GM21423 (cell line): ENCODE data around the gene SMS.

Experiments
- ATAC-seq: cut with Tn5 transposase; IDR thresholded peaks from one replicate; pipeline ENCODE4 v1.9.1; 2021; ENCODE audit warnings: mild to moderate bottlenecking, moderate library complexity; ENCODE audit not compliant: unreplicated experiment

Gene SMS

GRCh38 chrX:21975242-21975641 is 34.7 kb downstream of the SMS start:
- ATAC-seq: no peak

GRCh38 chrX:21975812-21976211 is 35.3 kb downstream of the SMS start:
- no peak for ATAC-seq

DNA sequence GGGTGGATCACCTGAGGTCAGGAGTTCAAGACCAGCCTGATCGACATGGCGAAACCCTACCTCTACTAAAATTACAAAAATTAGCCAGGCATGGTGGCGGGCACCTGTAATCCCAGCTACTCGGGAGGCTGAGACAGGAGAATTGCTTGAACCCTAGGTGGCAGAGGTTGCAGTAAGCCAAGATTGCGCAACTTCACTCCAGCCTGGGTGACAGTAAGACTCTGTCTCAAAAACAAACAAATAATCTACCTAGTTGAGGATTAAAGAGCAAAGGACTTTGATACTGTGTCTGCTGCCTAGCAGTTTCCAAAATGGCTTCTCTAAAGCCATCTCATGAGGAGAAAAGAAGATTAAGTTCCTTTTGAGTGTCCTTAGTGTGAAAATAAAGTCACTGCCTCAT is 37.8 kb downstream of the SMS start:
- ATAC-seq: no peak

GRCh38 chrX:21982311-21982710 is 41.8 kb downstream of the SMS start:
- no peak for ATAC-seq

- peak; percentile 80 for ATAC-seq
These were observed 44.8 kb downstream of the SMS start for GRCh38 chrX:21985332-21985777.

DNA sequence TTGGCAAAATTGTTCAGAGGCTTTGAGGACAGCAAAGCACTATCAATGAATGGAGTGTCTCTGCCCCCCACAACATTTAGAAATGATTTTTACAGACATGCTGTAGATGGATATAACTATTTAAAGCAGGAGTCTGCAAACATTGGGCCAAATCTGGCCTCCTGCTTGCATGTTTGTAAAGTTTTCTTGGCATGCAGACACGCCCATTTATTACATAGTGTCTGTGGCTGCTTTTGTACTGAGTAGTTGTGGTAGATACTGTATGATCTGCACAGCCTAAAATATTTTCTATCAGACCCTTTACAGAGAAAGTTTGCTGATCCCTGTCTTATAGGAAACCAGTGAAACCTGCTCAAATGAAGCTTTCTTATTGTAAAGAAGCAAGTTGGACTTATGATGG is 46.1 kb downstream of the SMS start:
- ATAC-seq: no peak

DNA sequence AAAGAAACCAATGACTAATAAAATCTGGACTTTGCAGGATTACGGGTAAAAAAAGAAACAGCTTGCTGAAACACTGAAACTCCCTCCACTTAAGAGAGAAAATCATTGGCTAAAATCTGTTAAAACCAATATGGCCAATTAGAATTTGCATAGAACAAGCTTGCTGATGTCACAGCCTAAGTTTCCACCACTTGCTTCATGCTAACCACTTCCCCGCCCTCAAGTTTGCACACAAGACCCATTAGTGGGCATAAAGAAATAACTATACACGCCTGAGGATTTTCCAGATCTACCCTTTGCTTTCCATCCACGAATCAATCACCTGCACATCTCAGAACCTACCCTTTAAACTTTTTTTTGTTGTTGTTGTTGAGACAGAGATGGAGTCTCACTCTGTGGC is 48.9 kb downstream of the SMS start:
- ATAC-seq: peak; percentile 38

DNA sequence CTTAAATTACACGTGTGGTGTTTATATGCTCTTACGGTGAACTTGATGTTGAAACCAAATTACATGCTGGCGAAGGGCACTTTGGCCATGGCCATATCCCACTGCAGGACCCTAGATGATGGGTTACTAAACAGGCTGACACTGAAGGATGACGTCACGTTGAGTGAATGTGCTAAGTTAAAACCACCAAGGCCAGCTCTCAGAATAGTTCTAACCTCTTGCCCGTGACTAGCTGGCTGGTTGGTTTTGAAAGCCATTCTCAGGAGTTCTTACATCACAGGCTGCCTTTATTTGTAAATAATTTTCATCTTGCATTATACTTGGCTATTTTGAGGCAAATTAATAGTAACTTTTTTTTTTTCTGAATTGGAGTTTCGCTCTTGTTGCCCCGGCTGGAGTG is 50.3 kb downstream of the SMS start:
- no peak for ATAC-seq

DNA sequence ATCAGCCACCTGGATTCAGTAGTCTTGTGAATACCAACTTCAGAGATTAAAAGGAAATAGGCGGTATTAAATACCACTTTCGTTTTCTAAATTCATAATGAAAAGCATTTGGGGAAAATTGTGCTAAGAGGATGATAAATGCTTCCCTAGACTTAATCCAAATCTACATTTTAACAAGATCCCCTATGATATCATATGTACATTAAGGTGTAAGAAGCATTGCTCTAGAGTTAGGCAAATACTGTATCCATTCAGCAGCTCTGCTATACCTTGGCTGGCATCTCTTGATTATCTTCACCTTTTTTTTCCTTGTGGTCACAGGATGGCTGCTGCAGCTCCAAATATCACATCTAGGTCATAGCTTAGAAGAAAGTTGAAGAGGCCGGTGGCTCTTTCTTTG is 51.0 kb downstream of the SMS start:
- ATAC-seq: no peak

- ATAC-seq: peak; percentile 76
These were observed 52.8 kb downstream of the SMS start for GRCh38 chrX:21993265-21993664.

GRCh38 chrX:21996872-21997455 is 56.5 kb downstream of the SMS start:
- no peak for ATAC-seq

DNA sequence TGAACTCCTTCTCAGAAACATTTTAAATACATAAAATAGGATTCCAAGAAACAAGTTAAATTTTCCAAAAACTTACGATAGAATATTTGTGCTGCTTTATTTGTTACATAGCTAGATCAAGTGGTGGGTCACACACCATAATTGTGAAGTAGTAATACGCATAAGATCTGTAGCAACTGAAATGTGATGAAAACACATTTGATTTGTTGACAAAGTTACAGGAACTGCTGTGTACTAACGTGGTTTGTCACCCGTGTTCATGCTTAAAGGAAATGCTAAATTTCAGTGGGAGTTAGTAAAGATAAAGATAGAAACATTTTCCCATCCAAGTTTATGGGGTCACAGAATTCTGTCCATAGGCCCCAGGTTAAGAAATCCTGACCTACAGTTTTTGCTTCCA is 57.5 kb downstream of the SMS start:
- ATAC-seq: no peak

GRCh38 chrX:22004866-22005265 is 64.4 kb downstream of the SMS start:
- no peak for ATAC-seq

GRCh38 chrX:22012051-22012450 is 71.5 kb downstream of the SMS start:
- no peak for ATAC-seq

DNA sequence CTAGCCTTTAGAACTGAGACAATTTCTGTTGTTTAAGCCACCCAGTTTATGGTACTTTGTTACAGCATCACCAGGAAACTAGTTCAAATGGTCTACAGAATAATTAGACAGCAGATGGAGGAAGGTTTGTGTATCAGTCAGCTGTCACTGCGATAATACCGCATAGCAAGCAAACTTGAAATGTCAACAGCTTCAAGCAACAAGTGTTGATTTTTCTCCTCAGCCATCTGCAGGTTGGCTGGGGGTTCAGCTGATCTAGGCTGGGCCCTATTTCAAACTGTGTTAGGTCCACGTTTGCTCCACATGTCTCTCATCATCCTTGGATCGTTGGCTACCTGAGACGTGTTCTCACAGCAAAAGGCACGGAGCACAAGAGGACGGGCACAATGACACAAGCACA is 72.4 kb downstream of the SMS start:
- ATAC-seq: no peak

DNA sequence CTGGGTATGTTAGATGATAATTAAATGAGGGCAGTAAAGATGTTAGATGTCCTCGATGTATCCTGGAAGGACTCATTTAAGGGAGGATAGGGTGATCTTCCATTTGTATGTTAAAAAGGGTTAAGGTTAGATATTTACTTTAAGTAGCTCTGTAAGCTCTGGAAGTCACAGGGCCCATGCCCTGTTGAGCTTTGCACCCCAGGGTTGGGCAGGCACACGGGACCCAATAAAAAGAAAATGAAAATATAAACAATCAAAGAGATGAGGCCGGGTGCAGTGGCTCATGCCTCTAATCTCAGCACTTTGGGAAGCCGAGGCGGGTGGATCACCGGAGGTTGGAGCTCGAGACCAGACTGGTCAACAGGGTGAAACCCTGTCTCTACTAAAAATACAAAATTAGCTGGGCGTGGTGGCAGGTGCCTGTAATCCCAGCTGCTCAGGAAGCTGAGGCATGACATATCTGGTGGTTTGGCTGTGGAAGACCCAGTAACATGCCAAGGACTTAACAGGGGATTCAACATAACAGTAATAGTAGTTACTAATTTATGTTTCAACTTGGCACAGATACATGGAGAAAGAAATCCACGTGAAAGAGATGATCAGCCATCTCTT is 74.7 kb downstream of the SMS start:
- no peak for ATAC-seq

DNA sequence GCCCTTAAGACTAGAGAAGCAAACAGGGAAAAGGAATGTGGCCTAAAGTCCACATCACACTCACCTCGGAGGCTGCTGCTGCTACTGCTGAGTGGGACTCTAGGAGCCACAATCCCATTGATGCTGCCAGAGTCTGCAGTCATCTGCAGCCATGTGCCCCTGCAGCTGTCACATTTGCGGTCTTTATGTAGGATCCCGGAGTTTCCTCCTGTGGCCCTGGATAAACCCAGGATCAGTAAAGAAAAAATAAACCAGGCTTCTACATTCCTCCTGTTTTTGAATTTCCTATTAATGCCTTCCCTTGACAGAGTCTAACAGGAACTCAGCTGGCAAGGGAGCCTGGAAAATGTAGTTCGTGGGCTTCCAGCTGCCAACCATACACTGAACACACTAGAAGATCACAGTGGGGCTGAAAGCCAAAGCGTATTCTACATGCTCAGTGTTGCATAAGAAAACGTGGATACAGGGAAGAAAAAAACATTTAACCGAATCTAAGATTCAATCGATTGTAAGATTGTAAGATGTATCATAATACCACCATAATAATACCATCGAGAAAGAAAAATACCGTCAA is 81.3 kb downstream of the SMS start:
- ATAC-seq: no peak

DNA sequence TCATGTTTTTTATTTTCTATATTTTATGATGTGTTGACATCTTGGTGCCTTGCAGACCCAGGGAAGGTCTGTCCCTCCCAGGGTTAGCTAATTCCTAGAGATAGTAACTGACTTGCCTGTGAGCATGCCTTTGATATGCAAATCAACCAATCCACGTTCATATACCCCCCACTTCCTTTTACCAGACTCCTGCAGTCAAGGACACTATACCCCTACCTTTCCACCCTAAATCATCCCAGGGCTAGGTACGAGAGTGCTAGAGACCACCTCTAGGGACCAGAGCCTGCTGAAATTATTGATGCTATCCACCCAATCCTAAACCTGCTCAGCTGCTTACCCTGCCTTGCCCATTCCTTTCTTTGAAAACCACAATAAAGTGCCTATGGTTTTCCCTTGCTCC is 84.1 kb downstream of the SMS start:
- no peak for ATAC-seq

- ATAC-seq: no peak
These were observed 85.2 kb downstream of the SMS start for GRCh38 chrX:22025751-22026150.

- no peak for ATAC-seq
These were observed 86.2 kb downstream of the SMS start for GRCh38 chrX:22026731-22027130.

GRCh38 chrX:22032084-22032483 is 91.6 kb downstream of the SMS start, which contains the start of gene PHEX:
Gene PHEX (plus strand): TSS chrX:22032325. CDS start chrX:22033006, 681 bp downstream.
- ATAC-seq: no peak

GRCh38 chrX:22032506-22032905 is 92.0 kb downstream of the SMS start:
- ATAC-seq: no peak

GRCh38 chrX:22033818-22034217 is 93.3 kb downstream of the SMS start:
- no peak for ATAC-seq
